Activated naive CD8-positive, alpha-beta T cell (primary cell): Measurements from ENCODE around the gene RMDN2.

Source experiments
- H3K27ac Mint-ChIP-seq: one replicate; pipeline ENCODE4 v1.8.0; 2021; ENCODE audit warnings: mixed read lengths
- H3K27me3 Mint-ChIP-seq: one replicate; pipeline ENCODE4 v1.8.0; 2021; ENCODE audit warnings: mixed read lengths
- H3K36me3 Mint-ChIP-seq: one replicate; pipeline ENCODE4 v1.8.0; 2021; ENCODE audit warnings: mixed read lengths
- H3K4me1 Mint-ChIP-seq: one replicate; pipeline ENCODE4 v1.8.0; 2021; ENCODE audit warnings: low read depth, mixed read lengths
- H3K4me3 Mint-ChIP-seq: one replicate; pipeline ENCODE4 v1.8.0; 2021; ENCODE audit warnings: mild to moderate bottlenecking, mixed read lengths
- H3K9me3 Mint-ChIP-seq: one replicate; pipeline ENCODE4 v1.8.0; 2021; ENCODE audit warnings: low read depth, mixed read lengths

Gene RMDN2

DNA sequence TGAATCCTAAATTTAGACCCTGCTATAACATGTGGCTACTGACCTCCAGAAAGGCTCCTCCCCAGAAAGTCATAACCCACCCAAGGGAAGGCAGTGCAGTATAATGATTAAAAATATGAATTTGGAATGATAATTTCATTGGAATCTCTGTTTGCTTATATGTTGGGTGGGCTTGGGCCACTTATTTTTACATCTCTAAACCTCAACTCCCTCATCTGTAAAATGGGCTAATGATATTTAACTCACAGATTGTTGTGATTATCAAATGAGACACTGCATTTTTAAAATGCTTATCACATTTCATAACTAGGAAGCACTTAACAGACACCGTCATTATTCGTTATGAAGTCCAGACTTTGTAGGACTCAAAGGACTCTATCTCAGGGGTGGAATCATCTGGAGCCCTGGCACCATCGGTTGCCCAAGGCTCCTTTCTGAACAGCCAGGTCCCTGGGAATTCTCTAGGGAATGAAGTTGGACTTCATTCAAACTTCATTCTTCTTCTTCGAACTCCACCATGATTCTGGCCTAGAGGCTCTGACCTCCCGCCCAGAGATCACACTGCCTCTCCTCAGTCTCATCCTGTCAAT is 33.1 kb upstream of the RMDN2 start:
- peaks cover 35% of the 10 kb centered on the region for H3K4me1 Mint-ChIP-seq
- no peaks in the 10 kb centered on the region for H3K9me3 Mint-ChIP-seq
- H3K36me3 Mint-ChIP-seq: no peaks in the 10 kb centered on the region
- peak overlapping the region; percentile 44 for H3K4me3 Mint-ChIP-seq
- peaks cover 5% of the 10 kb centered on the region for H3K27me3 Mint-ChIP-seq
- H3K27ac Mint-ChIP-seq: peak overlapping the region; percentile 25

DNA sequence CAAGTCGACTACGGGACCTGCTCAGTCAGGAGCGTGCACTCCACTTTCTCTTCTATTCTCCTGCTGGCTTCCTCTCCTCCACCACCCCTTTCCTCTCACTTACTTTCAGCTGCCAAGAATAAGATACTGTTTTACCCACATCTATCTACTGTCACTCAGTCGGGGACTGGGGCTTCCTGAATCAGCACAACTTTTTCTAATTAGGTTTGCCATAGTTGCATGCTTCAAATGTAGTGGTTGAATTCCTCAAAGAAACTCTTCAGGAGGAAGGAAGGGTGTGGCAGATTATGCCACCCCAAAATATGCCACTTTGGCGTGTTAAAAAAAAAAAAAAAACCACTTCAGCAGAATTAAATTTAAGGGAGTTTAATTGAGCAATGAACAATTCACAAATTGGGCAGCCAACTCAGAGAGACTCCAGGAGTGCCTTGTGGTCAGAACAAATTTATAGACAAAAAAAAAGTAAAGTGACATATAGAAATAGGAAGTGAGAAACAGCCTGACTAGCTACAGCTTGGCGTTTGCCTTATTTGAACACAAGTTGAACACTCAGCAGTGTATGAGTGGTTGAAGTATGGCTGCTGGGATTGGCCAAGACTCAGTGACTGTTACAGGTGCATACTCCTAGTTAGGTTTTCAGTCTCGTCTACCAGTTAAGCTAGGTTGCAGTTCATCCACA is 32.5 kb upstream of the RMDN2 start:
- H3K4me3 Mint-ChIP-seq: peak overlapping the region; percentile 44
- H3K4me1 Mint-ChIP-seq: peaks cover 35% of the 10 kb centered on the region
- H3K27me3 Mint-ChIP-seq: peaks cover 5% of the 10 kb centered on the region
- H3K27ac Mint-ChIP-seq: peak overlapping the region; percentile 25
- H3K36me3 Mint-ChIP-seq: no peaks in the 10 kb centered on the region
- H3K9me3 Mint-ChIP-seq: no peaks in the 10 kb centered on the region

DNA sequence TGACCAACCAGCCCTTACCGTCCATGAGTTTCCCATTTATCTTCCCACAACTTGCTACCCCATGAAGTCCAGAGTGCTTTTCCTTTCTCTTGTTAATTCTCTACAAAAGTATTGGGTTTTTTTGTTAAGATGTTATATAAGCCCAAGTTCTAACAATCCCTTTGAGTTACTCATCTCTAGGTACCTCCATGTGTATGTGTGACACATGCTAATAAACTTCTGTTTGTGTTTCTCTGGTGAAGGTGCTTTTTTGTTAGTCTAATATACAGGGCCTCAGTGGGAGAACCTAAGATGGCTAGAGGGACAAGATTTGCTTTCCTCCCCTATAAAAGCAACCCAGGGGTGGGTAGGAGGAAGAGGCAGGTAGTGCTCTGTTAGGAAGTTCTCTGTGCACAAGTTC is 31.8 kb upstream of the RMDN2 start:
- Mint-ChIP-seq H3K36me3 (no peaks in the 10 kb centered on the region), H3K9me3 (no peaks in the 10 kb centered on the region), H3K27me3 (peaks cover 2% of the 10 kb centered on the region), H3K4me1 (peaks cover 35% of the 10 kb centered on the region), H3K27ac (no peak overlapping the region), H3K4me3 (no peak overlapping the region)

DNA sequence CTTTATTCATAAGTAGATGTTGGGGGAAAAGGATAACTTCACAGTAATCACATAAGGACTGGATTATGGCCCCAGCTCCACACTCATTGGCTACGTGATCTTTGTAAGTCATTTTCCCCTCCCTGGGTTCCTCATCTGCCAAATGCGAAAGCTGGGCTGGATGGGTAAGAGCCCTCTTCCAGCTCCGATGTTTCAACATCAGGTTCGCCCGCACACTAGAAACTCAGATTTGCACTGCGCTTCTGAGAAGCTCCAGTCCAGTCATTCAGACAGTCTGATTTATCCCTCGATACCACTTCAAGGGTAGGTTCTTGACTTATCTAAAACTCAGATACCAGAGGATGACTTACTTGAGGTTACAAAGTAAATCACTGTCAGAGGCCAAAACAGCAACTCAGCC is 31.0 kb upstream of the RMDN2 start:
- Mint-ChIP-seq H3K4me1 (peaks cover 35% of the 10 kb centered on the region), H3K27me3 (peaks cover 2% of the 10 kb centered on the region), H3K9me3 (no peaks in the 10 kb centered on the region), H3K27ac (no peak overlapping the region), H3K36me3 (no peaks in the 10 kb centered on the region), H3K4me3 (no peak overlapping the region)

DNA sequence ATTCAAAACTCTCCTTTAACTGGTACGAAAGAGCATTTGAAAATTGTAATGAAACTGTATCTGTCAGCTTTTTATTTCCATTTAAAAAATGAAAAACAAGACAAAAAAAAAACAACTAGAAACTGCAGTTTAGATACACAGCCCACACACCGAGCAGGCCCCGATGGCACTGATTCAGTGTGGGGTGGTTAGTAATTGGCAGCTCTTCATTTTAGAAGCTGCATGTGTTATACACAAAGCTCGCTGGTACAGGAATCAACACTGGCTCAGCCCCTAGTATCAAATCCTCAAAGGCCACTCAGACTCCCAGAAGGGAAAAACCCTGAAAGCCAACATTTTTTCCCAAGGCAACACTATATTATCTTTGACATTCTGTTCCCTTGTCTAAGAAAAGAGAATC is 30.5 kb upstream of the RMDN2 start:
- Mint-ChIP-seq H3K27ac (no peak overlapping the region), H3K4me3 (no peak overlapping the region), H3K9me3 (no peaks in the 10 kb centered on the region), H3K36me3 (no peaks in the 10 kb centered on the region), H3K4me1 (peaks cover 35% of the 10 kb centered on the region), H3K27me3 (peaks cover 2% of the 10 kb centered on the region)

DNA sequence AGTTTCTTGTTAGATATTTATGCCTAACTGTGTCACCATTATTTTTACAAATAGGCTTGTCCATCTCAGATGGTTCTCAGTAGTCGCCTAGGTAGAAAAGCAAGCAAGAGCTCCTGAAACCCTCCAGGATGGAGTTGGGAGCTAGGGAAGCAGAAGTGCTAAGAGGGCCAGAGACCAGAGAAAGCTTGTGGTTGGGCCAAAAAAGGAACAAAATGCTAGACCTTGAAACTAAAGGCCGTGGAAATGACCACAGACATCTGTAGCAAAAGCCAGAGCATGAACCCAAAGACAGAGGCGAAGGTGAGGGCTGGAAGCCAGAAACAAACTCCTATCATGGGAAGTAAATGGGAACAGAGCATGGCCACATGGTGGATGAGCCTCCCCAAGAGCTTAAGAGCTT is 29.9 kb upstream of the RMDN2 start:
- Mint-ChIP-seq H3K4me3 (no peak overlapping the region), H3K27ac (no peak overlapping the region), H3K4me1 (peaks cover 35% of the 10 kb centered on the region), H3K27me3 (peaks cover 2% of the 10 kb centered on the region), H3K36me3 (peaks cover 3% of the 10 kb centered on the region), H3K9me3 (no peaks in the 10 kb centered on the region)

DNA sequence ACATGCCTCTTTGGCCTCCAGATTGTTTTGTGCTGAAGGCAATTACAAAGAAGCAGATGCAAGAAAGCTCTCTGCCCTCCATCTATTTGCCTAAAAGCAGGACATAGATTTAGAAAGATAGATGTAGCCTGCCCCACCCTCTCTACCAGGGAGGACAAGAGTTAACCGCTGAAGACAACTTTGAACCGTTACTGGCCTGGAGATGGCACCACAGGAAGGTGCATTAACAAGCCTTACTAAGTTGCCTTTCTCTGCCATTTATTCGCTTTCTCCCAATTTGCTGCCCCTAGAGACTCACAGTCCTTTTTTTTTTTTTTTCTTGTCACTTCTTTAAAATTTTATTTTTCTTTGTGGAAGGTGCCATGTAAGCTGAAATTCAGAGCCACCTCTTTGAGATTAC is 28.8 kb upstream of the RMDN2 start:
- H3K27ac Mint-ChIP-seq: no peak overlapping the region
- H3K27me3 Mint-ChIP-seq: no peaks in the 10 kb centered on the region
- peaks cover 3% of the 10 kb centered on the region for H3K36me3 Mint-ChIP-seq
- H3K4me3 Mint-ChIP-seq: no peak overlapping the region
- H3K4me1 Mint-ChIP-seq: peaks cover 25% of the 10 kb centered on the region
- H3K9me3 Mint-ChIP-seq: no peaks in the 10 kb centered on the region

DNA sequence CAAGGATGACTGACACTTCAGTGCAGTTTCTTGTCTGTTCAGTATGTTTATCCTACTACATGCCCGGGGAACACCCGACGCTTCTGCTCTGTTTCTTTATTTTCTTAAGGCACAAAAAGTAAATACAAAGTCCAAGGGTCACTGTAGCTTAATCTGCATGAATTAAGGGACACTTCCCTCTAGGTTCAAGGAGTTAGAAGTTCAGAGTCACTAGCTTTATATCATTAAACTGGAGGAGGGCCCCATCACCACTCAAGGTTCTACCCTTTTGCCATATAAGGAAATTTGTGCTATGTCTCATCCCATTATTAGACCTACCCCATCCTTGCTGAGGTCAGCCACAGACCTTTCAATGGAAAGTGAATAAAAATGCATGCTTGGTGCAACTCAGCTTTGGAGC is 27.6 kb upstream of the RMDN2 start:
- no peaks in the 10 kb centered on the region for H3K9me3 Mint-ChIP-seq
- H3K4me3 Mint-ChIP-seq: no peak overlapping the region
- H3K27me3 Mint-ChIP-seq: no peaks in the 10 kb centered on the region
- peaks cover 13% of the 10 kb centered on the region for H3K4me1 Mint-ChIP-seq
- peaks cover 5% of the 10 kb centered on the region for H3K36me3 Mint-ChIP-seq
- H3K27ac Mint-ChIP-seq: no peak overlapping the region

DNA sequence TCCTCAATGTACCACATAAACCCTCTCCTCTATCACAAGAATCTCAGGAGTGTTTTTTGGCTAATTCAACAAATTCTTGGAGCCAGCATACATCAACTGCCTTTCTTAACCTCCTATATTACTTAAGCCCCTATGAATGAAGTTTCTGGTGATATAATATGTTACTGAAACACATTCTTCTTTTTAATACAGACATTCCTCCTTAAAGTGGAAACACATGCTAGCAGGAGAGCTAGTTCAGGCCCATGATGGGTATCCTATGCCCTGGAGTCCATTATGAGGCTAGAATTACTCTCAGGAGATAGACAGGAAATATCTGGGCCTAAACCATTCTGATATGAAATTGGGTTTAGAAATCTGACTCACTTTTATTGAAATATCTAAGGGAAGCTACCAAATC is 26.6 kb upstream of the RMDN2 start:
- no peak overlapping the region for H3K27ac Mint-ChIP-seq
- peaks cover 5% of the 10 kb centered on the region for H3K36me3 Mint-ChIP-seq
- H3K27me3 Mint-ChIP-seq: no peaks in the 10 kb centered on the region
- H3K9me3 Mint-ChIP-seq: no peaks in the 10 kb centered on the region
- H3K4me3 Mint-ChIP-seq: no peak overlapping the region
- peaks cover 4% of the 10 kb centered on the region for H3K4me1 Mint-ChIP-seq

DNA sequence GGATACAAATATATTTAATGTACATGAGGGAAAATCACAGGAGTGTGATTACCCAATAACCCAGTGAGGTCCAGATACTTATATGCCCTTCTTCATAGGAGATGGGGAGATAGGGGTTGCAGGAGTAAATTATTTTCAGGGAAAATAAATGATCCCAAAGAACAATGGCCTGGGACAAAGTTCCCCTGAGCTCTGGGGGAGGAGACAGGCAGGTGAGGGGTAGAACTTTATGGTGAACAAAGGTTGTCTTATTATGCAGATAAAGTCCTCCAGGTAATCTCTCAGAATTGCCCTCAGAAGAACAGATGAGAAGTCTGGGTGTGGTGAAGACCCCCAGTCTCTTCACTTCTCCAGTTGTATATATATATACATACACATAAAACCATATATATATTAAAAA is 22.1 kb upstream of the RMDN2 start:
- H3K27me3 Mint-ChIP-seq: peaks cover 3% of the 10 kb centered on the region
- no peak overlapping the region for H3K27ac Mint-ChIP-seq
- peaks cover 5% of the 10 kb centered on the region for H3K36me3 Mint-ChIP-seq
- H3K4me3 Mint-ChIP-seq: no peak overlapping the region
- H3K9me3 Mint-ChIP-seq: no peaks in the 10 kb centered on the region
- no peaks in the 10 kb centered on the region for H3K4me1 Mint-ChIP-seq

DNA sequence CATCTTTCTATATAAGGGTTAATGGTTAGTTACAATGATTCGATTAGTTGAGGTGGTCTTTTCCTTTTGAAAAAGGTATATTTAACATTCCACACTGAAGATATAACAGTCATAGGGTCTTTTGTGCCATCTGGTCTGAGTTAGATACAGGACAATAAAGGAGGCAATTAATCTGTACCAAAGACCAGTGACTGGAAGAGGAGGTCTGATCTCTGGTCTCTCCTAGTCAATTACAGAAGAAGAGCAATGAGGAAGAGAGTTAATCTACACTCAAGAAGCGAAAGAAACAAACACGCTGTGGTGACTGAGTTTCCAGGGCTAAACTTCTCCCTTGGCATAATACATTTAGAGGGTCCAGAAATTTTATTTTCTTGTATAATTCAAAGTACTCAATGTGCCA is 20.7 kb upstream of the RMDN2 start:
- H3K9me3 Mint-ChIP-seq: no peaks in the 10 kb centered on the region
- no peaks in the 10 kb centered on the region for H3K4me1 Mint-ChIP-seq
- peaks cover 5% of the 10 kb centered on the region for H3K36me3 Mint-ChIP-seq
- H3K27ac Mint-ChIP-seq: no peak overlapping the region
- H3K4me3 Mint-ChIP-seq: no peak overlapping the region
- H3K27me3 Mint-ChIP-seq: peaks cover 3% of the 10 kb centered on the region

DNA sequence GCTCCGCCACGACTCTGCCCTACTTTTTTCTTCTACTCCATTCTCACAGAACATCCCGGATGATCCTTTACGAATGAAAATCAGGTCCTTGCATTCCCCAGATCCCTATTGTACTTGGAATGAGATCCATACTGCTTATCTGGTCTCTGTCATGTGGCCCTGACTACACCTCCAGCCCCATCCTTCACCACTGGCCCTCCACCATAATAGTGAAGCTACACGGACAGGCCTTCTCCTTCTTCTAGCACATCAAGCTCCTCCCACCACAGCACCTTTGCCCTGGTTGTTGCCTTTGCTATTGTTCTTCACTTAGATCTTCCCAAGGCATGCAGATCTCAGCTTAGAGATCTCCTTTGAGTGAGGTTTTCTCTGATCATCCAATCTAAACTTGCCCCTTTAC is 20.1 kb upstream of the RMDN2 start:
- no peaks in the 10 kb centered on the region for H3K9me3 Mint-ChIP-seq
- H3K4me1 Mint-ChIP-seq: no peaks in the 10 kb centered on the region
- H3K36me3 Mint-ChIP-seq: peaks cover 3% of the 10 kb centered on the region
- no peak overlapping the region for H3K4me3 Mint-ChIP-seq
- peaks cover 3% of the 10 kb centered on the region for H3K27me3 Mint-ChIP-seq
- H3K27ac Mint-ChIP-seq: no peak overlapping the region

DNA sequence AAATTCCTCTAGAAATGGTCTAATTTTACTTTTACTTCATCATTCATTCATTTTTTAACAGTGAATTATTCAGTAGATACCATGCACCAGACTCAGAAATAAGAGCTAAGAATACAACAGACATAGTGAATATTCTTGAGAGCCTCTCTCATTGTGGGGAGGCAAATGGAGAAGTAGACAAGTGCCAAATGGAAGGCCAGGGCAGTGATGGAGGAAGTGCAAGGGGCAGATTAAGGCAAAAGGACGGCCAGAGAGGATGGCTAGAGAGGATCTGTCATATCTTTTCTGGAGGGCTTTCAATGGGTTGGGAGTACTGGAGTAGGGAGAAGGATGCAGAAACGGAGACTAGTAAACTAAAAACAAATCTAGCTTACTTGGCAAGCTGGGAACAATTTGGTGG is 19.0 kb upstream of the RMDN2 start:
- Mint-ChIP-seq H3K4me3 (no peak overlapping the region), H3K27me3 (peaks cover 3% of the 10 kb centered on the region), H3K36me3 (peaks cover 2% of the 10 kb centered on the region), H3K27ac (no peak overlapping the region), H3K4me1 (no peaks in the 10 kb centered on the region), H3K9me3 (no peaks in the 10 kb centered on the region)

DNA sequence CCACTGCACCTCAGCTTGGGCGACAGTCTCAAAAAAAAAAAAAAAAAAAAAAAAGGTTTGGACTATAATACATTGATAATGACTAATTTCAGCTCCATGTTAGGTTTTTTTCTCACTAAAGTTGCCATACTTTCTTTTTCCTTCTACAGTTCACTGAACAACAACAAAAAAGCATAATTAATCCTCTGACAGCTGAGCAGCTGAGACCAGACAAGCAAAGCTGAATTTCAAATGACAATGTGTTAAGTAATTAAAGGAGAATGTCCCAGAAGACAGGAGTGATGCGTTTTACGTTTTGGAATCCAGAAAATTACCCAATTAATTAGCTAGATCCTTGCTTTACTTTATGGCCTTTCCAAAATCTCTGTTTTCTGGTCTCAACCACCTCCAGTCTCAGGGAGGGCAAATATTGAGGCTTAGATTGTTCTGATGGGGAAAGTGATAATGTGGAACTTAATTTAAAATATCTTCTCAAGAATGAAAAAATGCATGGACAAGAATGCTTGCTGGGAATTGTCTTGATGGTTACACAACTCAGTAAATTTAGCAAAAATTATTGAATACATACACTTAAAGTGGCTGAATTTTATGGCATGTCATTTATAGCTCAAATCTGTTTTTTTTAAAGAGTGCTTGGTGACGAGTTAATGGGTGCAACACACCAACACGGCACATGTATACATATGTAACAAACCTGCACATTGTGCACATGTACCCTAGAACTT is 17.4 kb upstream of the RMDN2 start:
- Mint-ChIP-seq H3K4me1 (no peaks in the 10 kb centered on the region), H3K4me3 (no peak overlapping the region), H3K27ac (no peak overlapping the region), H3K27me3 (peaks cover 3% of the 10 kb centered on the region), H3K36me3 (no peaks in the 10 kb centered on the region), H3K9me3 (no peaks in the 10 kb centered on the region)

DNA sequence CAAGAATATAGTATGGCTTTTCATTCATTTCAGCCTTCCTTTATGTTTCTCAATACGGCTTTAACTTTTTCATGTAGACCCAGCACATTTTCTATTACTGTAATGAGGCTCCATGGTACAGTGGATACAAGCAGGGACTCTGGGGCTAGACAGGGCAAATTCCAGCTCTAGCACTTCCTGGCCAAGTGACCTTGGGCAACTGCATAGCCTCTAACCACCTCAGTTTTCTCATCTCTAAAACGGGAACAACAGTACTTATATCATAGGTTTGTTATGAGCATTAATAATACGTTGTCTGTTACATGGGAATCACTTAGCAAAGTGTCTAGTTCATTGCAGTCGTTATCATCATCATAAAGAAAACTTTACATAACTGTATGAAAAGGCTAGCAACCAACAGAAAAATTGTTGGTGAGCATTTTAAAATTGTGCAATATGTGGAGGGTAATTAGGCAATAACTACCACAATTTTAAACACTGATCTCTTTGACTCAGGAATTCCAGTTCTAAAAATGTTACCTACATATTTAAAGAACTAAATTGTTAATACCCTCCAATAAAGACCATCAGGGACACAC is 13.7 kb upstream of the RMDN2 start:
- H3K4me1 Mint-ChIP-seq: no peaks in the 10 kb centered on the region
- H3K4me3 Mint-ChIP-seq: no peak overlapping the region
- no peak overlapping the region for H3K27ac Mint-ChIP-seq
- no peaks in the 10 kb centered on the region for H3K36me3 Mint-ChIP-seq
- H3K27me3 Mint-ChIP-seq: peaks cover 4% of the 10 kb centered on the region
- no peaks in the 10 kb centered on the region for H3K9me3 Mint-ChIP-seq
